ENCODE data around the gene CATSPERB. TPM values are rescaled to one million over a fixed set of nuclear protein-coding genes. Genes with fewer than 3 reads are reported as not detected.
"Not testable (repeated sequence)": the region's sequence is repeated elsewhere in the genome, so short reads cannot be mapped to it uniquely, and the experiment has no call there.

CATSPERB gene
- total and polyA plus RNA-seq, 10 of the 15 experiments (the other 5 are each of a cell fraction or from before 2014, with no cell fraction given): not detected

DNA sequence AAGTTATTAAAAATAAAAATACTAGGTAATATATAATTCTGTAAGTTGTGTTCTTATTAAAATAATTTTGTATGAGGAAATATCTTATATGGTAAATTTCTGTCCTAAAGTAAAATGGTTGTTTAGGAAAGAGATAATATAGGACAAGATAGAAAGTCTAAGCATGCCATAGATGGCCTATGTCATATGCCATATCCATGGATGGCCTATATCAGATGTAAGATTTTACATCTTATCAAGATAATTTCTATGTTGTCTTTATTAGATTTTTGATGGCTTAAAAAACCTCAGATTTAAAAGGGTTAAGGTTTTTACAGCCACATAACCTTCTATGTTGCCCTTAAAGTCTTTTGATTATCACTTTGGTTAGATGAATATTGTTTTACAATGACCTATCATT is 52.6 kb downstream of the CATSPERB start:
- ChIA-PET POLR2A (no interaction called here), RAD21 (ENCODE audit: unreplicated experiment) (no interaction called here), CTCF (no interaction called here), SMC1A (ENCODE audit: uncharacterized antibody, unreplicated experiment) (no interaction called here)
- H3K9ac ChIP-seq (ENCODE audit: control insufficient read depth, insufficient read depth, low read length): no peak overlapping the region
- in situ Hi-C loops (cut with MboI): no loop called here
- DNase-seq (ENCODE audit: low read depth, low spot score) (no peak), ATAC-seq (no peak), FAIRE-seq (no peak)
- no peaks in the 10 kb centered on the region for H3K27me3 ChIP-seq (replicated peaks in 1 of 2; ENCODE audit: control insufficient read depth in 2 of 2, insufficient read depth in 2 of 2, low read length in 1 of 2)
- no TSS peak for BruUV-seq (replicated peaks)
- no peaks in the 10 kb centered on the region for H3K36me3 ChIP-seq (ENCODE audit: control insufficient read depth in 2 of 2, insufficient read depth in 2 of 2, low read length in 1 of 2)
- intact Hi-C loops (cut with micrococcal nuclease; ENCODE audit: unreplicated experiment): no loop called here
- no peaks in the 10 kb centered on the region for H4K20me1 ChIP-seq (ENCODE audit: control insufficient read depth, insufficient read depth)
- no peak overlapping the region for H3K4me2 ChIP-seq (ENCODE audit: control insufficient read depth, insufficient read depth)
- no peak overlapping the region for H3K27ac ChIP-seq (ENCODE audit: control insufficient read depth, insufficient read depth)
- no peaks in the 10 kb centered on the region; the same call in 2 of the 3 replicates for H3K9me3 ChIP-seq (replicated peaks; ENCODE audit: control insufficient read depth, insufficient read depth, low read length)
- H2AFZ ChIP-seq (ENCODE audit: control insufficient read depth, low read depth, low read length): no peak overlapping the region
- TF ChIP-seq, protein P1, sequence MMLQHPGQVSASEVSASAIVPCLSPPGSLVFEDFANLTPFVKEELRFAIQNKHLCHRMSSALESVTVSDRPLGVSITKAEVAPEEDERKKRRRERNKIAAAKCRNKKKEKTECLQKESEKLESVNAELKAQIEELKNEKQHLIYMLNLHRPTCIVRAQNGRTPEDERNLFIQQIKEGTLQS (IDR thresholded peaks at IDR 0.05; ENCODE audit: borderline replicate concordance, extremely low read depth, low read depth, low read length): no peak
- no peak for TF ChIP-seq SMC3 (IDR thresholded peaks at IDR 0.05; ENCODE audit: borderline replicate concordance, low read length)
- TF ChIP-seq POU2F2 (IDR thresholded peaks at IDR 0.05; ENCODE audit: borderline replicate concordance, low read depth, low read length): no peak
- TF ChIP-seq ZNF622 (IDR thresholded peaks at IDR 0.05): no peak
- TF ChIP-seq, protein P2, sequence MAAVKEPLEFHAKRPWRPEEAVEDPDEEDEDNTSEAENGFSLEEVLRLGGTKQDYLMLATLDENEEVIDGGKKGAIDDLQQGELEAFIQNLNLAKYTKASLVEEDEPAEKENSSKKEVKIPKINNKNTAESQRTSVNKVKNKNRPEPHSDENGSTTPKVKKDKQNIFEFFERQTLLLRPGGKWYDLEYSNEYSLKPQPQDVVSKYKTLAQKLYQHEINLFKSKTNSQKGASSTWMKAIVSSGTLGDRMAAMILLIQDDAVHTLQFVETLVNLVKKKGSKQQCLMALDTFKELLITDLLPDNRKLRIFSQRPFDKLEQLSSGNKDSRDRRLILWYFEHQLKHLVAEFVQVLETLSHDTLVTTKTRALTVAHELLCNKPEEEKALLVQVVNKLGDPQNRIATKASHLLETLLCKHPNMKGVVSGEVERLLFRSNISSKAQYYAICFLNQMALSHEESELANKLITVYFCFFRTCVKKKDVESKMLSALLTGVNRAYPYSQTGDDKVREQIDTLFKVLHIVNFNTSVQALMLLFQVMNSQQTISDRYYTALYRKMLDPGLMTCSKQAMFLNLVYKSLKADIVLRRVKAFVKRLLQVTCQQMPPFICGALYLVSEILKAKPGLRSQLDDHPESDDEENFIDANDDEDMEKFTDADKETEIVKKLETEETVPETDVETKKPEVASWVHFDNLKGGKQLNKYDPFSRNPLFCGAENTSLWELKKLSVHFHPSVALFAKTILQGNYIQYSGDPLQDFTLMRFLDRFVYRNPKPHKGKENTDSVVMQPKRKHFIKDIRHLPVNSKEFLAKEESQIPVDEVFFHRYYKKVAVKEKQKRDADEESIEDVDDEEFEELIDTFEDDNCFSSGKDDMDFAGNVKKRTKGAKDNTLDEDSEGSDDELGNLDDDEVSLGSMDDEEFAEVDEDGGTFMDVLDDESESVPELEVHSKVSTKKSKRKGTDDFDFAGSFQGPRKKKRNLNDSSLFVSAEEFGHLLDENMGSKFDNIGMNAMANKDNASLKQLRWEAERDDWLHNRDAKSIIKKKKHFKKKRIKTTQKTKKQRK (IDR thresholded peaks at IDR 0.05; ENCODE audit: low read depth, low read length): no peak
- no peak for TF ChIP-seq SREBF2 (IDR thresholded peaks at IDR 0.05; ENCODE audit: low read length)
- TF ChIP-seq IKZF2 (IDR thresholded peaks at IDR 0.05): no peak
- TF ChIP-seq STAT1 (conservative IDR thresholded peaks at IDR 0.05): no peak
- no peak for TF ChIP-seq CREB1 (IDR thresholded peaks at IDR 0.05; ENCODE audit: low read depth)
- TF ChIP-seq TCF7 (IDR thresholded peaks at IDR 0.05; ENCODE audit: borderline replicate concordance): no peak
- no peak for TF ChIP-seq RUNX3 (IDR thresholded peaks at IDR 0.05; ENCODE audit: low read length)
- no peak for TF ChIP-seq MYC (IDR thresholded peaks at IDR 0.05; ENCODE audit: insufficient read depth, insufficient read length, insufficient replicate concordance, low read length, severe bottlenecking)
- no peak for TF ChIP-seq SRF (IDR thresholded peaks at IDR 0.05; ENCODE audit: low read depth in 2 of 2, low read length in 2 of 2)
- H3K4me3 ChIP-seq: no peak overlapping the region
- H3K4me1 ChIP-seq (ENCODE audit: control insufficient read depth, insufficient read depth, low read length): no peaks in the 10 kb centered on the region
- no peaks in the 10 kb centered on the region for H3K79me2 ChIP-seq (ENCODE audit: control insufficient read depth, insufficient read depth, low read length)

DNA sequence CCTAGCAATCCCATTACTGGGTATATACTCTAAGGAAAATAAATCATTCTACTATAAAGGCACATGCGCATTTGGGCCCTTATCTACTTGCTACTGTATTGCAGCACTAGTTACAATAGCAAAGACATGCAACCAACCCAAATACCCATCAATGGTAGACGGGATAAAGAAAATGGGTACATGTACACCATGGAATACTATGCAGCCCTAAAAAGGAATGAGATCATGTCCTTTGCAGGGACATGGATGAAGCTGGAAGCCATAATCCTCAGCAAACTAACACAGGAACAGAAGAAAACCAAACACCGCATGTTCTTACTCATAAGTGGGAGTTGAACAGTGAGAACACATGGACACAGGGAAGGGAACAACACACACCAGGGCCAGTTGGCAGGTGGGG is 54.2 kb downstream of the CATSPERB start:
- DNase-seq (ENCODE audit: low read depth, low spot score); H3K36me3 ChIP-seq (ENCODE audit: control insufficient read depth in 2 of 2, insufficient read depth in 2 of 2, low read length in 1 of 2); H3K27ac ChIP-seq (ENCODE audit: control insufficient read depth, insufficient read depth); H3K4me1 ChIP-seq (ENCODE audit: control insufficient read depth, insufficient read depth, low read length); H3K4me2 ChIP-seq (ENCODE audit: control insufficient read depth, insufficient read depth); ATAC-seq; FAIRE-seq; H3K4me3 ChIP-seq; H2AFZ ChIP-seq (ENCODE audit: control insufficient read depth, low read depth, low read length); H3K9ac ChIP-seq (ENCODE audit: control insufficient read depth, insufficient read depth, low read length); H3K79me2 ChIP-seq (ENCODE audit: control insufficient read depth, insufficient read depth, low read length); H3K27me3 ChIP-seq (replicated peaks in 1 of 2; ENCODE audit: control insufficient read depth in 2 of 2, insufficient read depth in 2 of 2, low read length in 1 of 2); intact Hi-C loops (cut with micrococcal nuclease; ENCODE audit: unreplicated experiment); CTCF ChIA-PET; POLR2A ChIA-PET; BruUV-seq (replicated peaks); RAD21 ChIA-PET (ENCODE audit: unreplicated experiment); in situ Hi-C loops (cut with MboI); H4K20me1 ChIP-seq (ENCODE audit: control insufficient read depth, insufficient read depth); H3K9me3 ChIP-seq (replicated peaks; ENCODE audit: control insufficient read depth, insufficient read depth, low read length): not testable (repeated sequence)
- SMC1A ChIA-PET (ENCODE audit: uncharacterized antibody, unreplicated experiment): interaction anchor here (0.8 kb wide), 1 partner anchor 8 kb away, joined by 3 read pairs; no protein-coding TSS in a partner anchor
- 62% methylated on average over 3 of the region's 3 CpGs for WGBS (ENCODE audit: insufficient coverage, insufficient replicate concordance, low lambda C conversion rate, missing lambda C conversion rate)

All from GM12878 (cell line).